OCI-LY1 (cell line): ENCODE results near the gene PLXNA2.

Source experiments
- H2AFZ ChIP-seq: fragments of 200-600 bp; sonication (generic), shearing (Covaris generic); 2 replicates; pipeline ENCODE4 v1.6.0; 2014; ENCODE audit warnings: antibody characterized with exemption, mild to moderate bottlenecking, low read length
- H3F3A ChIP-seq: fragments of 200-600 bp; sonication (generic), shearing (Covaris generic); 2 replicates; pipeline ENCODE4 v1.6.0; 2014; ENCODE audit warnings: mild to moderate bottlenecking, antibody characterized with exemption, low read length, moderate library complexity; ENCODE audit not compliant: insufficient read depth
- H3K27ac ChIP-seq: fragments of 200-600 bp; sonication (generic); 2 replicates; pipeline ENCODE4 v1.5.1; 2014; ENCODE audit warnings: low read length, mixed run types, mild to moderate bottlenecking, low read depth; ENCODE audit not compliant: poor library complexity, severe bottlenecking
- H3K27me3 ChIP-seq: fragments of 200-600 bp; sonication (generic); 2 replicates; pipeline ENCODE4 v1.6.0; 2014; ENCODE audit warnings: antibody characterized with exemption, mild to moderate bottlenecking, low read length, moderate library complexity; ENCODE audit not compliant: insufficient read depth
- H3K36me3 ChIP-seq: fragments of 200-600 bp; sonication (generic); 2 replicates; pipeline ENCODE4 v1.6.1; 2014; ENCODE audit warnings: mild to moderate bottlenecking, antibody characterized with exemption, low read length, moderate library complexity, mixed read lengths; ENCODE audit not compliant: insufficient read depth
- H3K4me1 ChIP-seq: fragments of 200-600 bp; sonication (generic); 2 replicates; pipeline ENCODE4 v1.5.1; 2014; ENCODE audit warnings: mild to moderate bottlenecking, low read length, moderate library complexity; ENCODE audit not compliant: insufficient read depth, severe bottlenecking
- H3K4me2 ChIP-seq: fragments of 200-600 bp; sonication (generic), shearing (Covaris generic); 2 replicates; pipeline ENCODE4 v1.6.1; 2014; ENCODE audit warnings: low read length
- H3K4me3 ChIP-seq: fragments of 200-600 bp; sonication (generic); 2 replicates; pipeline ENCODE4 v1.5.1; 2014; ENCODE audit warnings: low read length, low read depth, mild to moderate bottlenecking, mixed read lengths; ENCODE audit not compliant: poor library complexity, severe bottlenecking
- H3K79me2 ChIP-seq: fragments of 200-600 bp; shearing (Covaris generic); 2 replicates; pipeline ENCODE4 v1.6.1; 2016; ENCODE audit warnings: mixed run types, low read length, mixed read lengths; ENCODE audit not compliant: insufficient read depth
- H3K9ac ChIP-seq: fragments of 200-600 bp; sonication (generic), shearing (Covaris generic); 2 replicates; pipeline ENCODE4 v1.6.1; 2014; ENCODE audit warnings: mild to moderate bottlenecking, low read length, mixed read lengths
- H3K9me2 ChIP-seq: fragments of 200-600 bp; sonication (generic), shearing (Covaris generic); 2 replicates; pipeline ENCODE4 v1.6.1; 2014; ENCODE audit warnings: low read depth, mild to moderate bottlenecking, low read length, mixed read lengths
- H3K9me3 ChIP-seq: fragments of 200-600 bp; shearing (Covaris generic); 2 replicates; pipeline ENCODE4 v1.6.1; 2014; ENCODE audit warnings: low read length, mixed read lengths
- H4K20me1 ChIP-seq: fragments of 200-600 bp; sonication (generic), shearing (Covaris generic); 2 replicates; pipeline ENCODE4 v1.6.0; 2016; ENCODE audit warnings: mild to moderate bottlenecking, low read length; ENCODE audit not compliant: insufficient read depth
- CTCF ChIP-seq: fragments of 200-600 bp; sonication (generic), shearing (Covaris generic); IDR thresholded peaks from 2 replicates; pipeline ENCODE4 v1.5.1; 2017; ENCODE audit warnings: mild to moderate bottlenecking, antibody characterized with exemption, low read length, moderate library complexity, mixed read lengths
- EZH2 ChIP-seq: fragments of 200-600 bp; sonication (generic), shearing (Covaris generic); IDR thresholded peaks from 2 replicates; pipeline ENCODE4 v1.8.0; 2017; ENCODE audit warnings: borderline replicate concordance, mixed run types, mild to moderate bottlenecking, antibody characterized with exemption, low read length, moderate library complexity, mixed read lengths

Gene PLXNA2

GRCh38 chr1:208205216-208206013 lies 38.8 kb downstream of the PLXNA2 start:
- Histone ChIP-seq H3K27ac (no peak overlapping the region), H3K4me1 (no peaks in the 10 kb centered on the region), H3K79me2 (no peaks in the 10 kb centered on the region), H3K9me3 (no peaks in the 10 kb centered on the region), H4K20me1 (no peaks in the 10 kb centered on the region), H3K36me3 (no peaks in the 10 kb centered on the region), H3K4me2 (no peak overlapping the region), H3K9ac (no peak overlapping the region), H3K27me3 (no peaks in the 10 kb centered on the region; the same call in 1 of the 2 replicates), H3K9me2 (no peaks in the 10 kb centered on the region), H3F3A (no peaks in the 10 kb centered on the region), H2AFZ (no peak overlapping the region), H3K4me3 (no peak overlapping the region)
- TF ChIP-seq CTCF, result no peak
- no peak for TF ChIP-seq EZH2

DNA sequence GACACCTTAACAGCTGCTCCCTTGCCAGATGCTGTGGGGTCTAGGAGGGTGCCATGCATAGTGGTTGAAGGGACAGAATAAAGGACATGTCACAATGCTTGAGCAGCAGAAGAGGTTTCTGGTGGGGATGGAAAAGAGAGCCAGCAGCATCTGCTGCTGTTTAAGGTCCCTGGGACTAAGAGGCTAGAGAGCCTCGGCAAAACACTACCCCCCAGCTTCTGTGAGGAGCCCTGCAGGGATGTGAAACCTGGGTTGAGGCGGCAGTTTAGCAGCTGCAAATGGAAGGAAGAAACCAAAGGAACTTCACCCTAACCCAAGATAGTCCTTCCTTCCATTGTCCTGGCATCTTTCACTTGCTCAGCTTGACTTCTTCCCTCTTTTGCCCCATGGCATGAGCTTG lies 39.4 kb downstream of the PLXNA2 start:
- H3K9ac ChIP-seq, result no peak overlapping the region
- no peaks in the 10 kb centered on the region; the same call in 1 of the 2 replicates for H3K27me3 ChIP-seq
- H3K4me2 ChIP-seq, result no peak overlapping the region
- no peaks in the 10 kb centered on the region for H3F3A ChIP-seq
- TF ChIP-seq CTCF, result no peak
- no peak for TF ChIP-seq EZH2
- no peaks in the 10 kb centered on the region for H3K79me2 ChIP-seq
- no peak overlapping the region for H3K4me3 ChIP-seq
- H3K9me3 ChIP-seq, result no peaks in the 10 kb centered on the region
- no peak overlapping the region for H3K27ac ChIP-seq
- no peaks in the 10 kb centered on the region for H3K36me3 ChIP-seq
- no peaks in the 10 kb centered on the region for H4K20me1 ChIP-seq
- H3K9me2 ChIP-seq, result no peaks in the 10 kb centered on the region
- H2AFZ ChIP-seq, result no peak overlapping the region
- no peaks in the 10 kb centered on the region for H3K4me1 ChIP-seq

DNA sequence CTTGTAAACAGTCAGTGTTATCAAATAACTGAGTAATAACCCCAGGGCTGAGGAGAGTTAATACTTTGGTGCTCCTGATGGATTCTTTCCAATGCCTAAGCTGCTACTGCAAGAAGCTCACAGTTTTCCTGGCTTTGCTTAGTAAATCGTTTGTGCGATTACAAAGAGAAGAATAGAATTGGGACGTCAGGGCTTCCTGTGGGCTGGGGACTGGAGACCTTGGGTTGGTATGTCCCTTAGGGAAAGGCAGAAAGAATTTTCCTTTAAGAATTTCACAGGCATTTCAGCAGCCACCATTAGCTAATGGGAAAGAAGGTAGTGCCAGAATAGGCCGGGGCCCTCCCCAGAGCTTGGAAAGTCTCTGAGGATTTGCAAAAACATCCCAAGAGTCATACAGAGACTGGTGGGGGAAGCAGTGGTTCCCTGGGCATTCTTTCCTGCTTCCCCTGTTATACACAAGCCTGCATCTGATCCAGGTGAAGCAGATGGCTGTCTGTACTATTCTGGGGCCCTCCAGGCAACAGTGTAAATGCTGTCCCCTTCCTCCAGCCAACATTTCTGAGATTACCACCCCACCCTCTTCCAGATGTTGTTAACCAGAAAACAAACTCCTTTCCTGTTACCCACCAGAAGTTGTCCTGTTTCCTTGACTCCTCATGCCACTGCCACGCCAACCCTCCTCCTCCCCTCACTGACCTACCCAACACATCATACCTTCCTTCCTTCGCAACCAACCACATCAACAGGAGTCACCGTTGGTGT lies 40.2 kb downstream of the PLXNA2 start:
- Histone ChIP-seq H4K20me1 (no peaks in the 10 kb centered on the region), H3K9me3 (no peaks in the 10 kb centered on the region), H3K9me2 (no peaks in the 10 kb centered on the region), H3K36me3 (no peaks in the 10 kb centered on the region), H3F3A (no peaks in the 10 kb centered on the region), H3K9ac (no peak overlapping the region), H2AFZ (no peak overlapping the region), H3K27ac (no peak overlapping the region), H3K79me2 (no peaks in the 10 kb centered on the region), H3K4me3 (no peak overlapping the region), H3K4me2 (no peak overlapping the region), H3K4me1 (no peaks in the 10 kb centered on the region), H3K27me3 (no peaks in the 10 kb centered on the region; the same call in 1 of the 2 replicates)
- TF ChIP-seq CTCF, result no peak
- TF ChIP-seq EZH2, result no peak
